Trophoblast cell (in vitro differentiated cells and primary cell): ENCODE results near the gene PCCB.

Experiments
- DNase-seq, 2 donors: peaks; one replicate each; pipeline ENCODE4 v3.0.0-alpha.2; 2016
- H2AFZ ChIP-seq: 2 replicates; pipeline ENCODE4 v1.6.1; 2013; ENCODE audit warnings: low read length, moderate library complexity, mild to moderate bottlenecking; ENCODE audit not compliant: insufficient read depth, poor library complexity
- H2AK5ac ChIP-seq: 2 replicates; pipeline ENCODE4 v1.6.1; 2013; ENCODE audit warnings: mild to moderate bottlenecking, low read length
- H2BK120ac ChIP-seq: 2 replicates; pipeline ENCODE4 v1.6.1; 2013; ENCODE audit warnings: low read length, mild to moderate bottlenecking, moderate library complexity; ENCODE audit not compliant: insufficient read depth, poor library complexity
- H2BK12ac ChIP-seq: 2 replicates; pipeline ENCODE4 v1.6.1; 2013; ENCODE audit warnings: mild to moderate bottlenecking, low read length, moderate library complexity
- H2BK5ac ChIP-seq: 2 replicates; pipeline ENCODE4 v1.6.1; 2013; ENCODE audit warnings: low read length, low read depth, moderate library complexity, mild to moderate bottlenecking; ENCODE audit not compliant: poor library complexity
- H3K14ac ChIP-seq: 2 replicates; pipeline ENCODE4 v1.6.1; 2013; ENCODE audit warnings: mild to moderate bottlenecking, low read length
- H3K18ac ChIP-seq: 2 replicates; pipeline ENCODE4 v1.6.1; 2013; ENCODE audit warnings: mild to moderate bottlenecking, low read length
- H3K23ac ChIP-seq: 2 replicates; pipeline ENCODE4 v1.6.1; 2013; ENCODE audit warnings: low read length
- H3K27ac ChIP-seq: 2 replicates; pipeline ENCODE4 v1.5.1; 2013; ENCODE audit warnings: low read depth, mild to moderate bottlenecking, inconsistent platforms, low read length, moderate library complexity
- H3K27me3 ChIP-seq: 2 replicates; pipeline ENCODE4 v1.6.1; 2013; ENCODE audit warnings: inconsistent platforms, mild to moderate bottlenecking, low read length, moderate library complexity; ENCODE audit not compliant: insufficient read depth
- H3K36me3 ChIP-seq, 2 experiments: 1 replicate in 1 of 2; 2 replicates in 1 of 2; pipeline ENCODE4 v1.6.1; 2013; ENCODE audit warnings: low read length in 2 of 2, mild to moderate bottlenecking in 2 of 2, moderate library complexity in 1 of 2; ENCODE audit not compliant: insufficient read depth in 2 of 2, control insufficient read depth in 1 of 2
- H3K4ac ChIP-seq: 2 replicates; pipeline ENCODE4 v1.6.1; 2013; ENCODE audit warnings: low read depth, mild to moderate bottlenecking, low read length, moderate library complexity
- H3K4me1 ChIP-seq, 2 experiments: 1 replicate in 1 of 2; 2 replicates in 1 of 2; pipeline ENCODE4 v1.6.1; 2013; ENCODE audit warnings: low read length in 2 of 2, mild to moderate bottlenecking in 2 of 2, moderate library complexity in 1 of 2; ENCODE audit not compliant: insufficient read depth in 2 of 2, control insufficient read depth in 1 of 2
- H3K4me2 ChIP-seq: 2 replicates; pipeline ENCODE4 v1.6.1; 2013; ENCODE audit warnings: inconsistent platforms, mild to moderate bottlenecking, low read length, moderate library complexity
- H3K4me3 ChIP-seq: 2 replicates; pipeline ENCODE4 v1.5.1; 2013; ENCODE audit warnings: mild to moderate bottlenecking, low read depth, low read length, inconsistent platforms
- H3K79me1 ChIP-seq: one replicate; pipeline ENCODE4 v1.6.1; 2013; ENCODE audit warnings: low read length
- H3K79me2 ChIP-seq: 2 replicates; pipeline ENCODE4 v1.6.1; 2013; ENCODE audit warnings: low read length, mild to moderate bottlenecking; ENCODE audit not compliant: control insufficient read depth, insufficient read depth, poor library complexity
- H3K9ac ChIP-seq: 2 replicates; pipeline ENCODE4 v1.6.1; 2013; ENCODE audit warnings: mild to moderate bottlenecking, low read length
- H3K9me3 ChIP-seq: 2 replicates; pipeline ENCODE4 v1.6.1; 2013; ENCODE audit warnings: low read depth, mild to moderate bottlenecking, control low read depth, inconsistent platforms, low read length; ENCODE audit not compliant: insufficient read depth
- H4K12ac ChIP-seq: 2 replicates; pipeline ENCODE4 v1.6.1; 2013; ENCODE audit warnings: low read depth, mild to moderate bottlenecking, low read length, moderate library complexity
- H4K8ac ChIP-seq: 2 replicates; pipeline ENCODE4 v1.6.1; 2013; ENCODE audit warnings: low read depth, mild to moderate bottlenecking, low read length, moderate library complexity
- H4K91ac ChIP-seq: one replicate; pipeline ENCODE4 v1.6.1; 2013; ENCODE audit warnings: low read depth, mild to moderate bottlenecking, low read length, moderate library complexity
- WGBS: extraction: QIAGEN DNeasy Blood & Tissue Kit; methylation state at CpG from one replicate; pipeline ENCODE4 v1.1.7; 2013; ENCODE audit warnings: missing lambda C conversion rate; ENCODE audit not compliant: insufficient read length, insufficient coverage; ENCODE audit errors: extremely low coverage; 5-methylcytosine and 5-hydroxymethylcytosine counted together

Gene PCCB

DNA sequence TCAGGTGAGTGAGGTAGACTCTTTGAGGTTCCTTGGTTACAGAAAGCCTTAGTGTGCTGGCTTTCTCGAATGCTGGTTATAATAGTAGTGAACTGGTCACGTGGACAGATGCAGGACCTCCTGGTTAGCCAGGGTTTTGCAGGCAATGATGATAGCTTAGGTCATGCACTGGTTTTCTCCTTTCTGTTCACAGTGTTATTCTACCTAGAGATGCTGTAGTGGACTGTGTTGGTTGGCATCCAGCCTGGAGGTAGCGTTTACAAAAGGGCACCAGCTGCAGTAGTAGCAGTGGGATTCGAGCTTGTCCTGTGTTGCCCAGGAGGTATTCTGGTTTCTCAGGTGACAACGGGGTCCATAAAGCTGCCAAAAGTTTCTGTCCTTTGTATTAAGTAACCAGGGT, 27.0 kb downstream of the PCCB start:
- no peaks in the 10 kb centered on the region for H3K79me1 ChIP-seq
- DNase-seq: no peak
- H3K18ac ChIP-seq: no peak overlapping the region
- H3K4me2 ChIP-seq: no peak overlapping the region
- H3K4ac ChIP-seq: no peak overlapping the region
- H3K23ac ChIP-seq: no peak overlapping the region
- H3K9ac ChIP-seq: no peak overlapping the region
- no peak overlapping the region for H2BK120ac ChIP-seq
- H3K9me3 ChIP-seq: no peaks in the 10 kb centered on the region
- H4K8ac ChIP-seq: no peak overlapping the region
- no peak overlapping the region for H3K4me3 ChIP-seq
- H3K27ac ChIP-seq: no peak overlapping the region
- no peak overlapping the region for H2AFZ ChIP-seq
- no peak overlapping the region for H2BK12ac ChIP-seq
- H2AK5ac ChIP-seq: no peak overlapping the region
- no peak overlapping the region for H4K12ac ChIP-seq
- peaks cover 0 to 6% of the 10 kb centered on the region in 2 experiments for H3K4me1 ChIP-seq
- WGBS: no CpG with 5 or more reads among the region's 5 CpGs
- no peaks in the 10 kb centered on the region for H3K79me2 ChIP-seq
- H3K14ac ChIP-seq: no peak overlapping the region
- H3K36me3 ChIP-seq: peaks cover 0 to 4% of the 10 kb centered on the region in 2 experiments
- H3K27me3 ChIP-seq: no peaks in the 10 kb centered on the region
- H2BK5ac ChIP-seq: no peak overlapping the region
- H4K91ac ChIP-seq: no peak overlapping the region

DNA sequence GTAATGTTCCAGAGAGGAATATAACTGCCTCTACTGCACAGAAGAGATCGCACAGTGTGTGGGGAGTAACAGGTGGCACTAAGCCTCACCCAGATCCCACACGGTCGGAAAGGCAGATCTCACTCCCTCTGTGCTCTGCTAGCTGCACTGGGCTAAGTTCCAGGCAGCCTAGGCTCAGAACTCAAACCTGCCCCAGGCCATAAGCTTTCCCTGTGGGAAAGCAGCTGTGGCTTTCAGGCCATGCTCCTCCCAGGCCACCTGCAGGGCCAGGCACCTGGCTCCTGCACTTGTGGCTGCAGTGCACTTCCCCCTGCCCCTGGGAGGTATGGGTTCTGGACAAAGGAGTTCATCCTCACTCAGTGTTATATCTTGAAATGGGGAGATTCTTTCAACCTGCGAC, 27.5 kb downstream of the PCCB start:
- Histone ChIP-seq H3K18ac (no peak overlapping the region), H3K79me1 (no peaks in the 10 kb centered on the region), H2AFZ (no peak overlapping the region), H3K23ac (no peak overlapping the region), H3K9ac (no peak overlapping the region), H3K4me1 (peaks cover 0 to 6% of the 10 kb centered on the region in 2 experiments), H3K14ac (no peak overlapping the region), H3K9me3 (no peaks in the 10 kb centered on the region), H3K79me2 (no peaks in the 10 kb centered on the region), H3K27ac (no peak overlapping the region), H3K4ac (no peak overlapping the region), H3K4me2 (no peak overlapping the region), H2BK12ac (no peak overlapping the region), H3K36me3 (peaks cover 0 to 4% of the 10 kb centered on the region in 2 experiments), H2BK120ac (no peak overlapping the region), H3K27me3 (no peaks in the 10 kb centered on the region), H4K12ac (no peak overlapping the region), H4K8ac (no peak overlapping the region), H3K4me3 (no peak overlapping the region), H2BK5ac (no peak overlapping the region), H2AK5ac (no peak overlapping the region), H4K91ac (no peak overlapping the region)
- DNase-seq: peak; percentile 81 to 82
- WGBS: no CpG with 5 or more reads among the region's 4 CpGs

DNA sequence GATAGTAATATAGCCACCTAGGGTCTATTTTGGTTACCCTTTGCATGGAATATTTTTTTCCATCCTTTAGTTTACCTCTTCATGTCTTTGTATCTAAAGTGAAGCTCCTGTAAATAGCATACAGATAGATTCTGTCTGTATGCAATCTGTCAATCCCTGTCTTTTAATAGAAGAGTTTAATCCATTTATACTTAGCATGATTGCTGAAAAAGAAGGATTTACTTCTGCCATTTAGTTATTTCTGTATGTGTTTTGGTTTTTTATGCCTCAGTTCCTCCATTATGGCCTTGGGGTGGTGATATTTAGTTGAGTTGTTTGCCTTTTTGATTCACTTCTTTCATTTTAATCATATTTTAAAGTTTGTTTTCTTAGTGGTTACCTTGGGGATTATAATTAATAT, 29.0 kb downstream of the PCCB start:
- Histone ChIP-seq H3K36me3 (peaks cover 0 to 4% of the 10 kb centered on the region in 2 experiments), H2AFZ (no peak overlapping the region), H4K8ac (no peak overlapping the region), H3K14ac (no peak overlapping the region), H3K9me3 (no peaks in the 10 kb centered on the region), H3K4me1 (peaks cover 0 to 6% of the 10 kb centered on the region in 2 experiments), H2BK5ac (no peak overlapping the region), H3K23ac (no peak overlapping the region), H3K4me3 (no peak overlapping the region), H4K12ac (no peak overlapping the region), H3K18ac (no peak overlapping the region), H2BK12ac (no peak overlapping the region), H3K27me3 (no peaks in the 10 kb centered on the region), H2BK120ac (no peak overlapping the region), H3K79me2 (no peaks in the 10 kb centered on the region), H3K79me1 (no peaks in the 10 kb centered on the region), H3K4me2 (no peak overlapping the region), H3K4ac (no peak overlapping the region), H3K9ac (no peak overlapping the region), H2AK5ac (no peak overlapping the region), H3K27ac (no peak overlapping the region), H4K91ac (no peak overlapping the region)
- no peak for DNase-seq

DNA sequence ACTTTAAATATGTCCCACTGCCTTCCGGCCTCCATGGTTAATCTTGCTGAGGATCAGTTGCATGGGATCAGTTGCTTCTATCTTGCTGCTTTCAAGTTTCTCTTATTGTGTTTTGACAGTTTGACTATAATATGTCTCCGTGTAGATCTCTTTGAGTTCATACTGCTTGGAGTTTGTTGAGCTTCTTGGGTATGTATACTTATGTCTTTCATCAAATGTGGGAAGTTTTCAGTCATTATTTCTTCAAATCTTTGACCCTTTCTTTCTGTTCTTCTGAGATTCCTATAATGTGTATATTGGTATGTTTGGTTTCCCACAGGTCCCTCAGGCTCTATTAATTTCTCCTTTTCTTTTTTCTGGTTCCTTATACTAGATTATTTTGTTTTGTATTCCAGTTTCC, 30.8 kb downstream of the PCCB start:
- Histone ChIP-seq H4K12ac (no peak overlapping the region), H3K4me3 (no peak overlapping the region), H4K8ac (no peak overlapping the region), H2AFZ (no peak overlapping the region), H2BK5ac (no peak overlapping the region), H3K4ac (no peak overlapping the region), H2BK12ac (no peak overlapping the region), H3K4me2 (no peak overlapping the region), H3K23ac (no peak overlapping the region), H3K18ac (no peak overlapping the region), H3K27ac (no peak overlapping the region), H3K9me3 (no peaks in the 10 kb centered on the region), H2BK120ac (no peak overlapping the region), H3K36me3 (peaks cover 0 to 4% of the 10 kb centered on the region in 2 experiments), H3K9ac (no peak overlapping the region), H3K79me2 (no peaks in the 10 kb centered on the region), H2AK5ac (no peak overlapping the region), H3K4me1 (peaks cover 0 to 6% of the 10 kb centered on the region in 2 experiments), H3K14ac (no peak overlapping the region), H3K79me1 (no peaks in the 10 kb centered on the region), H3K27me3 (no peaks in the 10 kb centered on the region), H4K91ac (no peak overlapping the region)
- DNase-seq: no peak
- no CpG with 5 or more reads among the region's 2 CpGs for WGBS
